Neural cell (in vitro differentiated cells): ENCODE data around the gene CPN1.

ENCODE experiments used
- EP300 ChIP-seq: fragments of 450-650 bp; conservative IDR thresholded peaks from 2 replicates; pipeline ENCODE4 v1.6.1; 2014; ENCODE audit warnings: antibody characterized with exemption, mild to moderate bottlenecking, moderate library complexity; ENCODE audit not compliant: poor library complexity, severe bottlenecking
- EZH2 ChIP-seq: fragments of 200-600, 300-800 bp; shearing (Covaris generic), sonication (generic); IDR thresholded peaks from 2 replicates; pipeline ENCODE4 v1.6.1; 2014; ENCODE audit warnings: antibody characterized with exemption, low read length, borderline replicate concordance, mild to moderate bottlenecking; ENCODE audit not compliant: insufficient read depth, poor library complexity, severe bottlenecking
- MXI1 ChIP-seq: fragments of 450-650 bp; conservative IDR thresholded peaks from 2 replicates; pipeline ENCODE4 v1.6.1; 2014; ENCODE audit warnings: antibody characterized with exemption, mild to moderate bottlenecking; ENCODE audit not compliant: poor library complexity, severe bottlenecking
- POLR2AphosphoS5 ChIP-seq: IDR thresholded peaks from 2 replicates; pipeline ENCODE4 v1.6.1; 2012
- RAD21 ChIP-seq: fragments of 450-650 bp; conservative IDR thresholded peaks from 2 replicates; pipeline ENCODE4 v1.6.1; 2014; ENCODE audit warnings: antibody characterized with exemption, mild to moderate bottlenecking, moderate library complexity
- REST ChIP-seq: IDR thresholded peaks from 2 replicates; pipeline ENCODE4 v1.6.1; 2012; ENCODE audit warnings: borderline replicate concordance
- TAF1 ChIP-seq: IDR thresholded peaks from 2 replicates; pipeline ENCODE4 v1.6.1; 2012; ENCODE audit warnings: low read depth
- TF ChIP-seq, protein P1 (sequence below): fragments of 450-650 bp; IDR thresholded peaks from 2 replicates; pipeline ENCODE4 v1.5.1; 2014; ENCODE audit warnings: antibody characterized with exemption, mild to moderate bottlenecking, moderate library complexity; ENCODE audit not compliant: poor library complexity, severe bottlenecking

GRCh38 chr10:100007231-100008141 is 74.2 kb downstream of the CPN1 start:
- TF ChIP-seq, protein P1, sequence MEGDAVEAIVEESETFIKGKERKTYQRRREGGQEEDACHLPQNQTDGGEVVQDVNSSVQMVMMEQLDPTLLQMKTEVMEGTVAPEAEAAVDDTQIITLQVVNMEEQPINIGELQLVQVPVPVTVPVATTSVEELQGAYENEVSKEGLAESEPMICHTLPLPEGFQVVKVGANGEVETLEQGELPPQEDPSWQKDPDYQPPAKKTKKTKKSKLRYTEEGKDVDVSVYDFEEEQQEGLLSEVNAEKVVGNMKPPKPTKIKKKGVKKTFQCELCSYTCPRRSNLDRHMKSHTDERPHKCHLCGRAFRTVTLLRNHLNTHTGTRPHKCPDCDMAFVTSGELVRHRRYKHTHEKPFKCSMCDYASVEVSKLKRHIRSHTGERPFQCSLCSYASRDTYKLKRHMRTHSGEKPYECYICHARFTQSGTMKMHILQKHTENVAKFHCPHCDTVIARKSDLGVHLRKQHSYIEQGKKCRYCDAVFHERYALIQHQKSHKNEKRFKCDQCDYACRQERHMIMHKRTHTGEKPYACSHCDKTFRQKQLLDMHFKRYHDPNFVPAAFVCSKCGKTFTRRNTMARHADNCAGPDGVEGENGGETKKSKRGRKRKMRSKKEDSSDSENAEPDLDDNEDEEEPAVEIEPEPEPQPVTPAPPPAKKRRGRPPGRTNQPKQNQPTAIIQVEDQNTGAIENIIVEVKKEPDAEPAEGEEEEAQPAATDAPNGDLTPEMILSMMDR = no peak
- TF ChIP-seq EP300 (no peak), TAF1 (no peak), POLR2AphosphoS5 (no peak), EZH2 (no peak), RAD21 (no peak), REST (no peak), MXI1 (no peak)
